Activated T-helper 1 cell treated with Interleukin-2 at 50 U/mL for 16 hours (primary cell): ENCODE results near the gene CAMK2N1.
"Not testable (repeated sequence)": the region's sequence is repeated elsewhere in the genome, so short reads cannot be mapped to it uniquely, and the experiment has no call there.

ENCODE experiments used
- DNase-seq: peaks from one replicate; pipeline ENCODE4 v3.0.0-alpha.2; 2020; ENCODE audit warnings: low read depth

Gene CAMK2N1

DNA sequence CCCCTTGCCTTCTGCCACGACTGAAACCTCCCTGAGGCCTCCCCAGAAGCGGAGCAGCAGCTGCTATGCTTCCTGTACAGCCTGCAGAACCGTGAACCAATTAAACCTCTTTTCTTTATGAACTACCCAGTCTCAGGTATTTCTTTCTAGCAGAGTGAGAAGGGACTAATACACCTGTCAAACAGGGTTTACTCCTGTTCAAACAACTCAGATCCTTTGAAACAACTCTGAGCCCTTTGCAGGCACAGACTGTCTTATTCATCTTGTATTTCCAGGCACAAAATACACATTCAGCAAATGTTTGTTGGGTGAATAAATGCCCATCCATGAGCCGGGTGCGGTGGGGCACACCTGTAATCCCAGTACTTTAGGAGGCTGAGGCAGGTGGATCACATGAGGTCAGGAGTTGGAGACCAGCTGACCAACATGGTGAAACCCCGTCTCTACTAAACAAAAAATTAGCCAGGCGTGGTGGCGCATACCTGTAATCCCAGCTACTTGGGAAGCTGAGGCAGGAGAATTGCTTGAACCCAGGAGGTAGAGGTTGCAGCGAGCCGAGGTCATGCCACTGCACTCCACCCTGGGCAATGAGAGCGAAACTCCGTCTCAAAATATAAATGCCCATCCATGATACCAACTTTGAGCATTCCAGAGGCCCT lies 10.8 kb upstream of the CAMK2N1 start:
- not testable (repeated sequence) for DNase-seq

DNA sequence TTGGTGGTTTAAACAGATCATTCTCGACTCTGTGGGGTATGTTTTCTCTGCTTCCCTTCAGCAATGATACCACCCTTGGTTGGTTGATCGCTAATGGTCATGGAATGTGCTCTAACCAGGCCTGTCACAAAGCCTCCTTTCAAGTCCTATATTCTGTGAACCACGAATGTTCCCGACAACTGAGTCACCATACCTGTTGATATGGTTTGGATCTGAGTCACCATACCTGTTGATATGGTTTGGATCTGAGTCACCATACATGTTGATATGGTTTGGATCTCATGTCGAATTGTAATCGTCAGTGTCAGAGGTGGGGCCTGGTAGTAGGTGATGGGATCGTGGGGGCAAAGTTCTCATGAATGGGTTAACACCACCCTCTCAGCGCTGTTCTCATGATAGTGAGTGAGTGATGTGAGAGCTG lies 10.2 kb upstream of the CAMK2N1 start:
- no peak for DNase-seq

DNA sequence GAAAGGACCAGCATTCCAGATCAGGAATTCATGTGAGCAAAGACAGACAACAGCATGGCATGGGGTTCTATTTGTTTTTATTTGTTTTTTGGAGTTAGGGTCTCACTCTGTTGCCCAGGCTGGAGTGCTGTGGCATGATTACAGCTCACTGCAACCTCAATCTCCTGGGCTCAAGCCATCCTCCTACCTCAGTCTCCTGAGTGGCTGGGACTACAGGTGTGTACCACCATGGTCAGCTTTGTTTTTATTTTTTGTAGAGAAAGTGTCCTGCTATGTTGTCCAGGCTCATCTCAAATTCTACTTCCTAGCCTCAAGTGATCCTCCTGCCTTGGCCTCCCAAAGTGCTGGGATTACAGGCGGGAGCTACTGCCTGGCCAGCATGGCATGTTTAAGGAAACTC lies 9.7 kb upstream of the CAMK2N1 start:
- no peak for DNase-seq

DNA sequence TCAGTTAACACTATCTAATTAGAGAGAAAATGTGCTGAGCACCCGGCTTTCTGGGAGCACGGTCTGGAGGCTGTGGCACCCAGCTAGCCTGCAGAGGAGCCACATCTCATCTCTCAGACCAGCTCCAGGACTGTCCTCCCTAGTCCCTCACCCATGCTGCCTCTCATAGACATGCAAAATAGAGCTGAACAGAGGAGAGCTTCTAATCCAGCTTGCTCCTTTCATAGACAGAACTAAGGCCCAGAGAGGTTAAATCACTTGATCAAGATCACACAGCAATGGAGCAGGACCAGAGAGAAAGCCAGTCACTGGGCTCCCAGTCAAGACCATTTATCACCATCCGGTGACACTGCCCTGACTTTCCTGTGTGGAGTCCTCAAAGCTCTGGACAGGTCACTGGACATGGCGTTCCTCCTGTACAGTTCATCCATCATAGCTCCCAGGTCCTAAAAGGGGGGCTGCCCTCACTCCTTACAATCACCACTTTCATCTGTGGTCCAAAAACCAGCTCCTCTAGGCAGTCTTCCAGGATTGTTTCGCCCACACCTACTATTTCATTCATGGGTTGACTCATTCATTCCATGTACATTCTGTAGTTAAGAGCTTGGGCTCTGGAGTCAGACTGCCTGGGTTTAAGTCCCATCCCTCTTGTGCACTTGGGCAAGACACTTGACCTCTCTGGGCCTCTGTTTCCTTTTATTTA lies 8.8 kb upstream of the CAMK2N1 start:
- DNase-seq: no peak

DNA sequence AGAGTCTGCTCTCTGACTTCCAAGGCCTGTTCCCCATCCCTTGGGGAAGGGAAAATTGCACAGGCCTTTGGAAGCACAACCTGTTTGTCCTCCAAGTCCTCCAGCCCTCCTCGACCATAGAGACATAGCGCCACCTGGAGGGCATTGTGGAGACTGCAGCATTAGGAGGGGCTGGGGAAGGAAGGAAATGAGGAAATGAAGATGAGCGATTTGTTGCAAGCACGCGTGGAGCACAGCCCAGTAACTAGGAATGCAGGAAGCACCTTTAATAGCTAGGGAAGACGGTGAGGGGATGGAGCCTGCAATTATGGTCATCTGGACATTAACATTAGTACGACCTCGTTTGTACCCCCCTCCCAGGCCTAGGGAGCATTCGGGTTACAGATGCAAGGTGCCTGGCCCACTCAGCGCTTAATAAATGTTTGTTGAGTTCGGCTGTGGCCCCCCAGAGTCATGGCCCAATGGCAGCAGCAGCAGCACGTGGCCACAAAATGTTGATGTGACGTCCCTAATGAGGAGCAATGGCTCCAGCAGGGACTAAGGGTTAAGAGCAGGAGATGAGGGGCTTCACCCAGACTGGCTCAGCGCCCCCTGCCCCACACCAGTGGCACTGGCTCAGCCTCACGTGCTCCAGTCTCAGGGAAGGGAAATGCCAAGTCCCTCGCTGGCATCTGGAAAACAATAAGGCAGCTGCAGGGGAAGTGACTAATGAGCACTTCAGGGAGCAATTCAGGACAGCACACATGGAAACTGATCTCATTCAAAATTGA lies 8.0 kb upstream of the CAMK2N1 start:
- peak; percentile 68 for DNase-seq

DNA sequence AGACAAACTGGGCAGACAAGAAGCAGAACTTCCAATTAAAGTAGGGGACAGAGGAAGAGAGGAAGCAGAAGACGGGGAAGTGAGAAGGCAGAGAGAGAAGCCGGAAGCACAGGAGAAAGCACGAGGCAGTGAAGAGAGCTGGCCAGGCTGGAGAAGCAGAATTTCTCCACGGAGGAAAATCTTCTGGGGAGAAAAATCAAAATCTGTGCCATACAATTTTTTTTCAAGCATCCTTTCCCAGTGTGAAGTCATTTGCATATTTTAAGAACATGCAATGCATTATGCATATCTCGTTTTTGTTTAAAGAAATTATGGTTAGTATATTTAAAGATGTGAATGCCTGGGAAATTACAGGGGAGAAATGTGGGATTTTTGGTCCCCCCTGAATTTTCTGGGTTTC lies 7.3 kb upstream of the CAMK2N1 start:
- DNase-seq: no peak

DNA sequence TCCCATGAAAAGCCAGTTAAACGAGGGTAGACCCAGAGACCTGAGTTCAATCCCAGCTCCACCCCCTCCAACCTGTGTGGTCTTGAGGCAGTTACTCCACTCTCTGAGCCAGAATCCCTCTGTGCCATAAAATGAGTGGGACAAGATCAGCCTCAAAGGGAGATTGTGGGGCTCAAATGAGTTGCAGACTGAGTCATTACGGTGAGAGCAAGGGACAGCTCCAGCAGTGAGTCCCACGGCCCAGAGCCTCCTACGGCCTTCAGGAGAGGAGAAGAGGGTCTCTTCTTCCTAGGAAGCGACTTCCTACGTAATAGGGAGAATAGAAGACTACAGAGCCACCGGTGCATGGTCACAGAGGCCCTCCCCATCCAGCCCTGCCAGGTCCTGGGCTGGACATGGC lies 6.7 kb upstream of the CAMK2N1 start:
- no peak for DNase-seq

DNA sequence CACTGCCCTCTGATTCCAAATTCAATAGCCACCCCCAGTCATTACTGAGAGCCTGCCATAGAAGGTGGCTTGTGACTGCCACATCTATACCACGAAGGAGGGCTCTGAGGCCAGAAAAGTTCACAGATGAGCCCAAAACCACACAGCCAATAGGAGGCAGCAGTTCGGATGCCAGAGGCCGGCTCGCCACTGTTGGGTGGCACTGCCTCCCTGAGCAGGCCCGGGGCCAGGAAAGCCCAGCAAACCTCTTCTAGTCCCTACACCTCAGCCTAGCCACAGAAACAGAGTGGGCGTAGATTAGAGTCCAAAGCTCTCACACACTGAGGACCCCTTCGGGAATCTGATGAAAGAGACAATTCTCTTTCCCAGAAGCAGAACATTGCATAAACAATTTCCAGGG lies 5.9 kb upstream of the CAMK2N1 start:
- no peak for DNase-seq

DNA sequence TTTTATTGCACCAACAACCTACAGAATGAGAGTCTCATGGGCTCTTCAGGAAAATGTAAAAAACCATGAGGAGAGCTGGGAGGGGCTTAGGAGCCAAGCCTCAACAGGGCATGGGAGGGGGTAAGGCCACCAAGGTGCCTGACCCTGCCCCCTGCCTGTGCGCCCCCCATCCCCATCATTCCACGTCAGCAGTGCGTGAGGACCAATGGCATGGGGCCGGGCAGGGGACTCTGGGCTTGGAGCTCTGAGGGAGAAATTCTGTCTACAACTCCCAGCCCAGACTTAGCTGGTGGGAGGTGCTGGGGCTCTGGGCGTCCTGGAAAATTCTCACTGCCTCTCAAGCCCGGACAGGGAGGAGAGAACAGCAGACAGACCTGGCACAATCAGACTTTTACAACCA lies 5.2 kb upstream of the CAMK2N1 start:
- DNase-seq: no peak

DNA sequence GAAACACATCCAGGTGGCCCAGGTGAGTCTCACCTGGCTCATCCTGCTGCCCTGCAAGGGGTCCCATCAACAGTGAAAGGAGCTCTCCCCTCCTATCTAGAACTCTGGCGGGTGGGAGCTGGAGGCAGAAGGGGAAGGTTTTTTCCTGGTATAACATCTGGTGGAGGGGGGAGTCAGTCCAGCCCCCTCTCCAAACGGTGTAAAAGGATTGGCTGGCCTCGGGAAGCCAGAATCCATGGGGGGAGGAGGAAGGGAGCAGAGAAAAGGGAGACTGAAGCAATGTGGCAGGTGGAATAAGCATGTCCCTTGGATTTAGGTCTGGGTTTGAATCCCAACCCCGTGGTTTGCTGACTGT lies 1.2 kb upstream of the CAMK2N1 start:
- no peak for DNase-seq

DNA sequence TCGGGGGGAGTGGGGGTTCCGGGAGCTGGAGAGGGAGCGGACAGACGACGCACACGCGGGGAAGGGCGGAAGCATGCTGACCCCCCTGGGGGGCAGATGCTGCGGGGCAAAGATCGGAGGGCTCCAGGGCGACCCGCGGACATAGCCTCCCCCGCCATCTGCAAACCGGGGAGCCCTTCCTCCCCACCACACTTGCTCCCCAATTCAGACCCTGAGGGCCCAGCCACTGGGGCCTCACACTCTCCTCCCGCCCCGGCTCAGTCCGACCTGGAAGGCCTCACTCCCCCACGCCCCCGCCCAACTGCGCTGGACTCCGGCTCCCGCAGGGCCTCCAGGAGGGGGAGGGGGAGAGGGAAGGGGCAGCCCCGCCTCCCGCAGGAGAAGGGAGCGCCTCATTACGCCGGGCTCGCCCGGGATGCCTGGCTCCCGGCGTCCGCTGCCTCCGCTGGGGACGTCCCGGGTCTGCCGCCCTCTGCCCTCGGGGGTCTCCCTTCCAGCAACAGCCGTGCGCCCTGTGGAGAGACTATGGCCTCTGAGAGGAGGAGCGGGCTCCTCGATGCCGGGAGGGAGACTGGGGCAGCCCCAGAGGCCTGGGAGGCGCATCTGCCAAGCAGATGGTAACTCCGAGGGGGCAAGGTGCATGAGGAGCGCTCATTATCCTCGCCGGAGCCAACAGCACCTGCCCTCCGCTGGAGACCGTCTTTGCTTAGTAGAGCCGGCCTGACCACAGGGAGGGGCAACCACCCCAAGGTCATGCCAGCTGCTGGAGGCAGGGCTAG lies 636 bp upstream of the CAMK2N1 start:
- DNase-seq: no peak

DNA sequence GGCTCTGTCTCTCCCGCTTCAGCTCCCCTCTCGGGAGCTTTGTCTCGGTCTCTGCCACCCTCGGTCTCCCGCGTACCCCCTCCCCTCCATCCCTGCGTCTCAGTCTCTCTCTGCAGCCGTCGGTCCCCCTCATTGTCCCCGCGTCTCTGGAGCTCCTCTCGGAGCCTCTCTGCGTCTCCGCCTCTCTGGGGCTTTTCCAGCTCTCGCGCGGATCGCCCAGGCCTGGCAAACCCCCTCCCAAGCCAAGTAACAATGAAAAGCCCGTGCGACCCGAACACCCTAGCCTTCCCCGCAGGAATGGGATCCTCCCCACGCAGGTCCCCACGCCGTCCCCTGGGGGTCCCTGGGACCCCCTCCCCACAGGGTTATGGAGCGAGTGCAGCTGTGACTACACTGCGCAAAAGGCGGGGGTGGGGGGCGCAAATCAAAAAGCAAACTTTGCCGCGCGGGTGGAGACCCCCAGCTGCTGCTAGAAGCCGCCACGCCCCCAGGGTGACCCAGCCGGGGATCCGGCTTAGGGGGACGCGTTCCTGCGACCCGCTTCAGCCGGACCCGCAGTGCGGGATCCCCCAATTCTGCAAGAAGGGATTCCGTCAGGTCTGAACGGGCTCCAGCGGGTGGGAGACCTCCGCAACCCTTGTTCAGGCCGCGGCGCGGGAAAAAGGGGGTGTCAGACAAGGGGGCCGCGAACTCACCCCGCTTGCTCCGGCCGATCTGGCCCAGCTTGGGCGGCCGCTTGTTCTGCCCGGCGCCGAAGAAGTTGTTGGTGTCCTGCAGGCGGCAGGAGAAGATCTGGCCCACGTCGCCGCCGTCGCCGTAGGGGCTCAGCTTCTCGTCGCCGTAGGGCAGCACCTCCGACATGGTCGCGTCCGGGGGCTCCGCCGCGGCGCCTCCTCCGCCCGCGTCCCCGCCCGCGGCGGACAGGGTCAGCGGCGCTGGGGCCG lies 1.2 kb downstream of the CAMK2N1 start:
- DNase-seq: no peak

DNA sequence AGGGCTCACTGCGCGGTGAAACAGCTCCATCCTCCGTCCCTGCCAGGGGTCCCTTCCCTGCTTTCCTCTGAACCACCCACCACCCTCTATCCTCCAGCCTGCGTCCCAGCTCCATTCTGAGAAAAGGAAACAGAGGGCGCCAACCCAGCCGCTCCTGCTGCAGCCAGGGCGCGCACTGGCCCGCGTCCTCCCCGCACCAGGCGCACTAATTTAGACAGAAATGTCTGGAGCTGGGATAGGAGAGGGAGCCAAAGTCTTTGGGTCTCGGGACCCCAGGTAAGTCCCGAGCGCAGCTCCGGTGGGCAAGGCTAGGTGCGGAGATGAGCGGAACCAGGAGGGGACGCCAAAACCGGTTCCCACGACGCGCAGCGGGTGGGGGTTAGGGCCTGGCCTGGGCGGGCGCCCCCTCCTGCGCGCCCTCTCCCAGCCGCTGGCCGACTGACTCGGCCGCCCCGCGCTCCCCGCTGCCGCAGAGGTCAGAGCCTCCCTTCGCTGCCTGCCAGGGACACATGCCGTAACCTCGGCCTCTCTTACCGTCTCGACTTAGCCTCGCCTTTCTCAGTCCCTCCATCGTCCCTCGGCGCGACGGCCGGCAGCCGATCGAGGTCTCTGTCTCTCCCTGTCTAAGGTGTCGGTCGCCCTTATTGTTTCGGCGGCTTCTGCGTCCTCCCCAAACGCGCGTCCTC lies 2.0 kb downstream of the CAMK2N1 start:
- no peak for DNase-seq

DNA sequence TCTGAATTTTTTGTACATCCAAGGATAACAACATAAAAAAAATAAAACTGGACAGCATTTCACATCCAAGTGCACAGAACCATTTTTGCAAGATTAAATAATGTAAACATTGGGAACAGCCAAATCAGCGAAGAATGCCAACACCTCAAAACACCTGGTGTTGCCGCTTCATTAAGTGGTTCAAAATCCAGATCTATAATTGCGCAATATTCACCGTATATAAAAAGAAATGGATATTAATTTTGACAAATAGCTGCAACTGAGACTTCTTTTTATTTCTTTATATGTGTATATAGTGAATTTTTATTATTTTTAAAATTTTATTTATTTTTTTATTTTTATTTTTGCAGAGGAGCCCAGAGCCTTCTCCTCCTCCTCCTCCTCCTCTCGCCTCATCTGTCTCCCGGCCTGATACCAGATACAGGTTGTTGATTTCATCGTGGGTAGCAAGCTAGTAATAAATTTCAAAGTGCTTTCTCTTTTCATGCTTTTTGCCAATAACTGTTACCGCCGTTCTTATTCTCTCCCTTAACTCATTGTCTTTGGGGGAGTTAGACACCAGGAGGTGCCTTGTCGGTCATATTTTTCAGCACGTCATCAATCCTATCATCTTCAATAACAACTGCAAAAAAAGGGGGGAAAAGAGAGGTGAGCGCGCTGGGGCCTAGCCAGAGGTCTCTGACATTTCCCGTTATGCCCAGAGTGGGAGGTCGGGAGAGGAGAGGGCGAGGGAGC lies 2.7 kb downstream of the CAMK2N1 start:
- no peak for DNase-seq

DNA sequence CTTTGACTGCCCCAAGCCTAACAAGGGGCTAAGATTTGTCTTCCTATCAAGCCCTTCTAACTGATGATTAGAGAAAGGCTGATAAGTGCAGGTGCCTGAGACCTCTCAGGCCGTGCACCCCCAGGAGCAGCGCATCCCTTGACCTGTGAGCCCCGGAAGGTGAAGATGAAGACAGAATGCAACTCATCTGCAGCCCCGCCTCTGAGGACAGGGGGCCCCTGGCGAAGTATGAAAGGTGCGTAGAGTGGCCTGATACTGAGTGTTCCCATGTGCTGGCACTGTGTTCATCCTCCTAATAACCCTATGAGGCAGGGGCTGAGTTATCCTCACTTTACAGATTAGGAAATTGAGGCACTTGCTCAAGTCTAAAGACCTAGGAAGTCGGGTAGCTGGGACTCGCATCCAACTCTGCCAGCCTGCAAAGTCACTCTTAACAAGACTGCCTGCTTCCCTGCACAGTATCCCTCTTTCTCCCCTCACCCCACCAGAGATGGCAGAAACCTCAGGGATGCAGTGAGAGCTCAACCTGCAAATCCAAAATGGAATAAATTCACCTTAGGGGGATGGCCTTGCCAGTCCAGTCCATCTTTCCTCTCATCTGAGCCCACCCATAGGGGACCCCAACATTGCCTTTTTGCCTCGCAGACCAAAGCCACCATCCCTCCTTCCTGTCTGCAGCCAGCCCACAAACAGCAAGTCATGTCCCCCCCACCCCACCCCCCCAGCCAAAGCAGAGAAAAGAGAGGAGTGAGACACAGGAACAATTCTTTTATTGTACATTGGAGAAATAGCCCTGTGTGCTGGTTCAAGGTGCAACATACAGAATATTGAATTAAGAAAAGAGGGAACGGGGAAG lies 4.1 kb downstream of the CAMK2N1 start:
- DNase-seq: no peak

DNA sequence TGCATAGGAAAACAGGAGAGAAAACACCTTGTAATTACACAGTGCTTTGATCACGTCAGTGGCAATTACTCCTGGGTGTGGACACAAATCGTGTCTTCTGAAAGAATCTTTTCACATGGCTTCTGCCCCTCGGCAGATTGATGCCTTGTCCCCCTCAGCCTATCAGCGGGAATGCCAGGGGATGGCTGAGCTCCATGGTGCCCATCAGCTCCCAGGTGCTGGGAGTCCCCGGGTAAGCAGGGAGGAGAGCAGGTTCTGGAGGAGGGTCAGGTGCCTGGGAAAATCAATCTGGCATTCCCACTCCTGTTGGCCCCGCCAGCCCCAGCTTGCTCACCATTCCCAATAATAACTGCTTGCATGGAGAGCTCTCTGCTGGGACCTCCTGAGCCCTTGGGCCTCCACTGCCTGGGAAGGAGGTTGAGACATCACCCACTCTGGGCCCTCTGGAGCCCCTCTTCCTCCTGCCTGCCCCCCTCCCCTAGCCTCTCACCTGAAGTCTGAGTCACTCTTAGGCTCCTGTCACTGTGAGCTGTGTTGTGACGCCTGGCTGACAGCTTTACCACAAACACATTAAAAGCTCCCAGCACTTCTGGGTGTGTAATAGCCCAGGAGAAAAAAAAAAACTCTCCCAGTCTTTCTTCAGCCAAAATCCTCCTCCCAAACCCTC lies 4.9 kb downstream of the CAMK2N1 start:
- DNase-seq: no peak

DNA sequence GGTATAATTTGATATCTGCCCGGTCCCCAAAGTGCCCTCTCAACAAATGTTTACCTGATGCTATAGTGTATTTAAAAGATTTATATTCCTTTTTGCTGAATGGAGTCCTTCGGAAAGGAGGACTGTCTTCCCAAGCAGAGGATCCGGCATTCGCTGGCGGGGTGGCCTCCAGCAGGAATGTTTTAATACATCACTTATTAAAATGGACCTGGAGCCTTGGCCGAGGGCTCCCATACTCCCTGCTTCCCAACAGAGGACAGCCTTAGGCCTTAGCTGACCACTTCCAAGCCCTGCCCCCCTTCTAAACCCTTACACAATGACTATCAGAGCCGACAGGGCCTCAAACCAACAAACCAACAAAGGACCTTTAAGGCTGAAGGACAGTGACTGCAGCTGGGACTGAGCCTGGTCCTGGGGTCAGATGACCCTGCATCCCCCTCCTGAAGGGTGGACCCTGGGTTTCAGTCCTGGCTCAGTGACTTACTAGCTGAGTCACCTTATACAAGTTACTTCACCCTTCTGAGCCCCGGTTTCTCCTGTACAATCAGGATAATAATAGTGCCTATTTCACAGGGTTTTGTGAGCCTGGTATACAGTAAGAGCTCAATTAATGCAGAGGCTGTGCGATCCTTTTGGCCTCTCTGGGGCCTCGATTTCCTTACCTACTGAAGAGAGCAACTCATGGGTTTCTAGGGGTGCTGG lies 5.6 kb downstream of the CAMK2N1 start:
- no peak for DNase-seq

DNA sequence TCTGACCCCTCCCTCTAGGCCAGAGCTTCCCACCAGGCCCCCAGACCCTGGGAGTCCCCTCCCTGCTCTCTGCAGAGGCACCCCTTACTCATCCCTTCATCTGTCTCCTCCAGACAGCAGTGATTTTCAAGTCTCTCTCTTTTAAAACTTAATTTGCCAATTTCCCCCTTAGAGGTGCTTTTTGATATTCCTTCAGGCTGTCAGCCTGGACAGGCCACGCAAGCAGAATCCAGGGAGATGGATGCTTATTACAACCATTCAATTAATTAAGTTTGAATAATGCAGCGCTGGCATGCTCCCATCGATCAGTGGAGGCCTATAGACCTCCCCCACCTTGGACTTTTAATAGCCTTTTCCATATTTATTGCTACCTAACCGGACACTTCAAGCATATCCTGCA lies 6.2 kb downstream of the CAMK2N1 start:
- no peak for DNase-seq
